GM23248 (cell line): ENCODE results near the gene PPM1L.

Experiments
- EZH2 ChIP-seq: fragments of 200-600 bp; sonication (generic); IDR thresholded peaks from 2 replicates; pipeline ENCODE4 v1.6.1; 2018; ENCODE audit warnings: antibody characterized with exemption, mild to moderate bottlenecking; ENCODE audit not compliant: insufficient read depth, poor library complexity, severe bottlenecking
- EZH2phosphoT487 ChIP-seq: fragments of 200-600 bp; sonication (generic); IDR thresholded peaks from 2 replicates; pipeline ENCODE4 v1.6.1; 2018; ENCODE audit warnings: antibody characterized with exemption, moderate library complexity, mild to moderate bottlenecking, low read depth; ENCODE audit not compliant: insufficient read depth

GRCh38 chr3:160793722-160794252 is 37.8 kb downstream of the PPM1L start:
- TF ChIP-seq EZH2 (no peak), EZH2phosphoT487 (no peak)
